Astrocyte (in vitro differentiated cells and primary cell): ENCODE data around the gene LGALS1.

Source experiments
- EZH2 ChIP-seq: IDR thresholded peaks from 2 replicates; pipeline ENCODE4 v1.6.1; 2012; ENCODE audit warnings: mild to moderate bottlenecking, low read length, inconsistent platforms; ENCODE audit not compliant: insufficient read depth
- TF ChIP-seq, protein P1 (sequence below): IDR thresholded peaks from 2 replicates; pipeline ENCODE4 v1.5.1; 2011; ENCODE audit warnings: low read depth, mild to moderate bottlenecking, inconsistent platforms, low read length, moderate library complexity; ENCODE audit not compliant: insufficient read depth

- no peak for TF ChIP-seq EZH2
- TF ChIP-seq, protein P1, sequence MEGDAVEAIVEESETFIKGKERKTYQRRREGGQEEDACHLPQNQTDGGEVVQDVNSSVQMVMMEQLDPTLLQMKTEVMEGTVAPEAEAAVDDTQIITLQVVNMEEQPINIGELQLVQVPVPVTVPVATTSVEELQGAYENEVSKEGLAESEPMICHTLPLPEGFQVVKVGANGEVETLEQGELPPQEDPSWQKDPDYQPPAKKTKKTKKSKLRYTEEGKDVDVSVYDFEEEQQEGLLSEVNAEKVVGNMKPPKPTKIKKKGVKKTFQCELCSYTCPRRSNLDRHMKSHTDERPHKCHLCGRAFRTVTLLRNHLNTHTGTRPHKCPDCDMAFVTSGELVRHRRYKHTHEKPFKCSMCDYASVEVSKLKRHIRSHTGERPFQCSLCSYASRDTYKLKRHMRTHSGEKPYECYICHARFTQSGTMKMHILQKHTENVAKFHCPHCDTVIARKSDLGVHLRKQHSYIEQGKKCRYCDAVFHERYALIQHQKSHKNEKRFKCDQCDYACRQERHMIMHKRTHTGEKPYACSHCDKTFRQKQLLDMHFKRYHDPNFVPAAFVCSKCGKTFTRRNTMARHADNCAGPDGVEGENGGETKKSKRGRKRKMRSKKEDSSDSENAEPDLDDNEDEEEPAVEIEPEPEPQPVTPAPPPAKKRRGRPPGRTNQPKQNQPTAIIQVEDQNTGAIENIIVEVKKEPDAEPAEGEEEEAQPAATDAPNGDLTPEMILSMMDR, result no peak
Observed at GRCh38 chr22:37660709-37661045, 14.8 kb upstream of the LGALS1 start.
